Hematopoietic multipotent progenitor cell (in vitro differentiated cells): ENCODE measurements around the gene DOCK7. TPM values are rescaled to one million over a fixed set of nuclear protein-coding genes. Genes with fewer than 3 reads are reported as not detected.
"Not testable (repeated sequence)": the region's sequence is repeated elsewhere in the genome, so short reads cannot be mapped to it uniquely, and the experiment has no call there.

Experiments
- DNase-seq, 3 donors: peaks; one replicate each; pipeline ENCODE4 v3.0.0-alpha.2; 2011 to 2015; ENCODE audit warnings: low read depth in 2 of 3, low spot score in 2 of 3
- total RNA-seq: library from RNA; depleted of rRNA; stranded (reverse); fragments of >200 nt; gene quantifications from one replicate; pipeline ENCODE4 v1.2.3, GENCODE V29; 2012

DOCK7 gene
- total RNA-seq, 1 donor: 15.3 TPM

DNA sequence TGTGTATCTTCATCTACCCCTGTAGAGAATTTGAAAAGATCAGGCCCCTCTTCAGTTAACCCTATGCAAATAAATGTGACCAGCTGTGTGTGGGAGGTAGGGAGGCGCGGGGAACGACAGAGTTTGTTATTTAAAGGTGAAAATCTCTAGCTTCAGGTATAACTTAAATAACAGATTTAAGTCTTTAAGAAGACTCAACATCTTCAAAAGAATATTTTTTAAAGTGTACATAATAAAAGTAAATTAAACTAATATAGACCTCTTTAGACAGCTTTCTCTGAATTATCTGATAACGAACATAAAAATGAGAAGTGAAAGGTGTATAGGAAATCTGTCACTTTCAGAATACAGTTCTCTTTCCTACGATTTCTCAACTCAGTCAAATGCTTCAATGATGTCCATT, 74.9 kb downstream of the DOCK7 start:
- DNase-seq: no peak

- no peak for DNase-seq
These were observed 75.4 kb downstream of the DOCK7 start for GRCh38 chr1:62612770-62613169.

GRCh38 chr1:62610588-62610987, 77.6 kb downstream of the DOCK7 start:
- DNase-seq: not testable (repeated sequence)

- no peak for DNase-seq
These were observed 79.3 kb downstream of the DOCK7 start for GRCh38 chr1:62608905-62609304.

- DNase-seq: no peak
These were observed 86.7 kb downstream of the DOCK7 start for GRCh38 chr1:62601457-62601856.

DNA sequence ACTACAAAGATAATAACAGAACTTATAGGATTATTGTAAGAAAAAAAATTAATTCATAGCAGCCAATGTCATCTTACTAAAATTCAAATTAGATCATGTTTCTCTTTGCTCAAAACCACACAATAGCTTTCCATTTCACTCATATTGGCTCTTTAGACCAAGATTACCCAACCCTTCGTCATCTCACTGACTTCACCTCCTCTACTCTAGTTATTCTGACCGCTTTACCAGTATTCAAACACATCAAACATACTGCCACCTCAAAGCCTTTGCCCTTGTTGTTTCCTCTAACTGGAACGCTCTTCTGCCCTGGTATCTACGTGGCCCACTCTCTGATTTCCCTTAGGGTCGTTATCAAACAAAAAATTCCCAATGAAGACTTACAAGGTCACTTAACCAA, 89.1 kb downstream of the DOCK7 start:
- no peak for DNase-seq

- DNase-seq: no peak
These were observed 90.9 kb downstream of the DOCK7 start, which contains the start of gene ANGPTL3 for GRCh38 chr1:62597281-62597680. Gene ANGPTL3 (plus strand): TSS chr1:62597520. CDS start chr1:62597567, 47 bp downstream.

DNA sequence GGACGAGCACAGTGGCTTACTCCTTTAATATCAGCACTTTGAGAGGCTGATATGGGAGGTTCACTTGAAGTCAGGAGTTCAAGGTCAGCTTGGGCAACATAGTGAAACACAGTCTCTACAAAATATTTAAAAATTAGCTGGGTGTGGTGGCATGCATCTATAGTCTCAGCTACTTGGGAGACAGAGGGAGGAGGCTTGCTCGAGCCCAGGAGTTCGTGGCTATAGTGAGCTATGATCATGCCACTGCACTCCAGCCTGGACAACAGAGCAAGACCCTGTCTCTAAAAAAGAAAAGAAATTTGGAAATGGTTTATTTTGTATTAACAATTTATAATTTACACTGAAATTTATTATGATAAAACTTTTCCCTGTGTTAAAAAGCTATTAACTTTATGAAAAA, 92.5 kb downstream of the DOCK7 start:
- DNase-seq: no peak

DNA sequence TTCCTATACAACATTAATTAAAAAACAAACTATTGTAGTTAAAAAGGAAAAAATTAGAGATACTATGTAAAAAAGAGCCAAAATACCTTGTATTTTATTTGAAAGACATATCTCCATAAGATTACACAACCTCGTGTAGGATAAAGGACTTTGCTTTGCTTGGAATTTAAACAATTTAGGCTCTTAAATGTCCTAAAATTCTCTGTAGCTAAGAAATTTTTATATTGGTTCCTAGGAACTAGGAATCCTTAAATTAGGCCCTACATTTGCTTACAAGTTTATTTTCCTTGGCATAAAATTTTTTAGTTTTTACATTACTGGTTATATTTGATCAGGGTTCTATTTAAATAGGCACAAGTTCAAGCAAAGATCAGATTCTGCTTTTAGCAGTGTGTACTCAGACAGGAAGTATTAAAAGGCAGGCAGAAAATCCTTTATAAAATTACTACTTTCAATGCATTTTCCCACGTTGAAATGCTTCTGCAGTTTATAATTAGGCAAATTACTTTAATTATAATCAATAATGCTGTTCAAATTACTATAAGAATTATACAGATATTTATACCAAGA, 94.3 kb downstream of the DOCK7 start:
- no peak for DNase-seq

- no peak for DNase-seq
These were observed 97.2 kb downstream of the DOCK7 start for GRCh38 chr1:62590970-62591368.

DNA sequence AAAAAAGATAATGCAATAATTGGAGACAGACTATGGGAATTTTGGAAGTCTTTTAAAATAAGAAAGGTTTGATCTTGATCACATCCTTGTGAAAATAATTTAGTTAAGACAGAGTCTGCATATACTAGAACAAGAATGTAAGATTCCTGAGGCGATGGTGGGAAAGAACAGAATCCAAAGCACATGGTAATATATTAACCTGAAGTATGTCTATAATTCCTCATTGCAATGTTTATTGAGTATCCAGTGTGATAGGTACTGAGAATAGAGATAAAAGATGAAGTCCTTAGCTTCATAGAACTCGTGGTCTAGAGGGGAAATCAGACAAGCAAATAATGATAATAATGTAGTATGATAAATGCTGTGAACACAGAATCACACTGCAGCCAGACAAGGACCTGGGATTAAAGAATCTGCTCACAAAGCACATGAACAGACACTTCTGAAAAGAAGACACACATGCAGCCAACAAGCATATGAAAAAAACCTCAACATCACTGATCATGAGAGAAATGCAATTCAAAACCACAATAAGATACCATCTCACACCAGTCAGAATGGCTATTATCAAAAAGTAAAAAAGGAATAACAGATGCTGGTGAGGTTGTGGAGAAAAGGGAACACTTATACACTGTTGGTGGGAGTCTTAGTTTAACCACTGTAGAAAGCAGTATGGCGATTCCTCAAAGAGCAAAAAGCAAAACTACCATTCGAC, 97.8 kb downstream of the DOCK7 start:
- no peak for DNase-seq

- no peak for DNase-seq
These were observed 98.9 kb downstream of the DOCK7 start for GRCh38 chr1:62589321-62589720.

GRCh38 chr1:62588000-62588399, 100.2 kb downstream of the DOCK7 start:
- no peak for DNase-seq

DNA sequence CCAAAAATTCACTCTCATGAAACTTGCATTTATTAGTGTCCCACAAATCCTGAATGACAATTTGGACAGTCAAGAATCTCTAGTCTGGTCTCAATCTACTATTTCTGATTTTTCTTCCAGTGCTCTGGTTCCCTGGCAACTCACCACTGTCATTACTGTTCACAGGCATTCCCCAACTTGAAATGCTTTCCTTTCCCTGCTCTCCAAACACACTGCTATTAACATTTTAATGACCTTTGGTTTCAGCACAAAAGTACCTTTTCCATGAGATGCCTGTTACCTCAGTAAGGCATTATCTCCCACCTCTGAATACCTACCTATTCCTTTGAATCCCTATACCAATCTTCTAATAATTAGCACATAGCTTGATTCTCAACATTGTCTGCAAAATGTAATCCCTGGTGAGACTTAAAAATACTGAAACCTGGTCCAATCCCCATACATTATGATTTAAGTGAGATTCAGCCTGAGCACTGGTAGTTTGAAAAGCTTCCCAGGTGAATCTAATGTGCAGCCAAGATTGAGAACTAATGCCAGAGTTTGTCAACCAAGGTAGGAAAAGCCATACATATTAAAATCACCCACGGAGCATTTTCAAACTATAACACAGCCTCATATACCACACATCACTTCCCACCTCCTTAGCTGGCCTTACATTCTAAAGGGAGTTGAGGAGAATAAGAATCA, 102.6 kb downstream of the DOCK7 start:
- DNase-seq: no peak

GRCh38 chr1:62573675-62574074, 114.5 kb downstream of the DOCK7 start:
- DNase-seq: no peak

- DNase-seq: no peak
These were observed 115.7 kb downstream of the DOCK7 start for GRCh38 chr1:62572476-62572875.

GRCh38 chr1:62571517-62571916, 116.7 kb downstream of the DOCK7 start:
- DNase-seq: not testable (repeated sequence)

- not testable (repeated sequence) for DNase-seq
These were observed 120.3 kb downstream of the DOCK7 start for GRCh38 chr1:62567926-62568325.

- DNase-seq: not testable (repeated sequence)
These were observed 121.0 kb downstream of the DOCK7 start for GRCh38 chr1:62567182-62567581.

DNA sequence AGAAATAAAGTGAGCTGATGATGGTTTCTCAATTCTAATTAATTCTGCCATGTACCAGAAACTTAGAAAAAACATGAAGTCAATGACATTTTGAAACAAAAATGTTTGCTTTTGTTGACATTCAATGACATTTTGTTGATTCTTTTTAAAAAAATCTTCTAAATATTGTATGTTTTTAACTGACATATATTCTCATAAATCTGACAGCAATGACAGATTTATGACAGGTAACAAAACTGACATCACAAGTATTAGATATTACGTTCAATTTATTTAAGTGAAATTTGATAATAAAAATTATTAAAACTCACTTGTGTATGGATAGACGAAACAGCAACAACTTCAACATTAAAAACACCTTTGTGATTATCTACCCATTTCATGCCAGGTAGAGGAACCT, 126.9 kb downstream of the DOCK7 start:
- DNase-seq: no peak

DNA sequence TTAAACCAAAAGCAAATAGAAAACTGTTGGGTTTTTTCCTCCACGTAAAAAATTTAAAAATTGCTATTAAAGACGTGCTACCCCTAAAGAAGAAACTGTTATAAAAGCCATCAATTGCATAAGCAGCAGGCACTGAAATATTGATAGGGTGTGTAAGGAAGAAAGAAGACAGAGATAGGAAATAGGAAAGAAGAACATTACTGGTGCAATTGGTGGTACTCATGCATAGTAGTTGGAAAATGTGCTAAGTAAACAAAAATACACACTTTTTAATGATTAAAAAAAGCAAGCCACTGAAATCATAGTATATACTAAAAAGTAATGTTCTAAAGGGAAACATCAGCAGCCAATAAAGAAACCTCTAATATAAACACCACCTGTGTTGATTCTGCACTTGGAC, 143.6 kb downstream of the DOCK7 start:
- DNase-seq: no peak

DNA sequence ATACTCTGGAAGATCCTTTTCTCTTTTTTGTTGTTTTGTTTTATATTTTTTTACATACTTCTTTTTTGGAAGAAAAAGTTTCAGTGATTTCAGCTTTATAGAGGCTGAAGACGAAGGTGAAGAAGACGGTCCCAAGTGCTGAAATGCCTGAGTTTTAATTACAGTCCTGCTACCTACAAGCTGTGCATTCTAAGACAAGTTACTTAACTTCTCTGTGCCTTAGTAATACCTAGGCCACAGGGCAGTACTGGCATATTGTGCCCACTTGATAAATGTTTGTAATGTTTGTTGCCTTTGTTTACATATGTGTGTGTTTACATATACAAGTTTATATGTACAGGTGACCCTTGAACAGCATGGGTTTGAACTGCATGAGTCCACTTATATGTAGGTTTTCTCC, 147.1 kb downstream of the DOCK7 start:
- no peak for DNase-seq
